ENCODE data around the gene SFI1.
A peak's percentile ranks its signal among the peaks of the same experiment; 100 is the strongest.
"Not testable (repeated sequence)": the region's sequence is repeated elsewhere in the genome, so short reads cannot be mapped to it uniquely, and the experiment has no call there.

SFI1 gene

GRCh38 chr22:31540966-31541365 is 44.6 kb downstream of the SFI1 start:
- Histone ChIP-seq H3K9me3 (ENCODE audit: severe bottlenecking) (no peaks in the 10 kb centered on the region), H3K27me3 (ENCODE audit: insufficient read depth, poor library complexity, severe bottlenecking) (no peaks in the 10 kb centered on the region), H3K36me3 (ENCODE audit: low read depth) (no peaks in the 10 kb centered on the region), H3K4me1 (ENCODE audit: insufficient read depth, poor library complexity, severe bottlenecking) (no peaks in the 10 kb centered on the region), H3K27ac (ENCODE audit: poor library complexity, severe bottlenecking) (no peak overlapping the region), H3K4me3 (ENCODE audit: severe bottlenecking) (no peak overlapping the region)
- DNase-seq (ENCODE audit: low spot score) (no peak), ATAC-seq (ENCODE audit: low read depth) (no peak)
- TF ChIP-seq CTCF (IDR thresholded peaks at IDR 0.05; ENCODE audit: poor library complexity, severe bottlenecking): no peak

GRCh38 chr22:31544481-31545480 is 48.4 kb downstream of the SFI1 start:
- ATAC-seq (ENCODE audit: low read depth): no peak
- peaks cover 5% of the 10 kb centered on the region; the same call in 1 of the 2 replicates for H3K36me3 ChIP-seq (ENCODE audit: low read depth)
- H3K27me3 ChIP-seq (ENCODE audit: insufficient read depth, poor library complexity, severe bottlenecking): no peaks in the 10 kb centered on the region
- no peak for DNase-seq (ENCODE audit: low spot score)
- H3K4me3 ChIP-seq (ENCODE audit: severe bottlenecking): no peak overlapping the region
- H3K9me3 ChIP-seq (ENCODE audit: severe bottlenecking): no peaks in the 10 kb centered on the region
- no peaks in the 10 kb centered on the region for H3K4me1 ChIP-seq (ENCODE audit: insufficient read depth, poor library complexity, severe bottlenecking)
- no peak for TF ChIP-seq CTCF (IDR thresholded peaks at IDR 0.05; ENCODE audit: poor library complexity, severe bottlenecking)
- no peak overlapping the region for H3K27ac ChIP-seq (ENCODE audit: poor library complexity, severe bottlenecking)

- Histone ChIP-seq H3K9me3 (ENCODE audit: severe bottlenecking) (no peaks in the 10 kb centered on the region), H3K27ac (ENCODE audit: poor library complexity, severe bottlenecking) (no peak overlapping the region), H3K4me3 (ENCODE audit: severe bottlenecking) (no peak overlapping the region), H3K4me1 (ENCODE audit: insufficient read depth, poor library complexity, severe bottlenecking) (no peaks in the 10 kb centered on the region), H3K36me3 (ENCODE audit: low read depth) (peaks cover 12% of the 10 kb centered on the region), H3K27me3 (ENCODE audit: insufficient read depth, poor library complexity, severe bottlenecking) (no peaks in the 10 kb centered on the region)
- ATAC-seq (ENCODE audit: low read depth) (no peak), DNase-seq (ENCODE audit: low spot score) (no peak)
- no peak for TF ChIP-seq CTCF (IDR thresholded peaks at IDR 0.05; ENCODE audit: poor library complexity, severe bottlenecking)
These were observed 54.6 kb downstream of the SFI1 start for GRCh38 chr22:31550871-31551370.

- ATAC-seq (ENCODE audit: low read depth) (no peak), DNase-seq (ENCODE audit: low spot score) (no peak)
- no peaks in the 10 kb centered on the region for H3K27me3 ChIP-seq (ENCODE audit: insufficient read depth, poor library complexity, severe bottlenecking)
- no peak overlapping the region for H3K4me3 ChIP-seq (ENCODE audit: severe bottlenecking)
- no peak overlapping the region for H3K27ac ChIP-seq (ENCODE audit: poor library complexity, severe bottlenecking)
- peaks cover 19% of the 10 kb centered on the region for H3K36me3 ChIP-seq (ENCODE audit: low read depth)
- no peaks in the 10 kb centered on the region for H3K4me1 ChIP-seq (ENCODE audit: insufficient read depth, poor library complexity, severe bottlenecking)
- peak; percentile 70 for TF ChIP-seq CTCF (IDR thresholded peaks at IDR 0.05; ENCODE audit: poor library complexity, severe bottlenecking)
- H3K9me3 ChIP-seq (ENCODE audit: severe bottlenecking): no peaks in the 10 kb centered on the region
These were observed 60.4 kb downstream of the SFI1 start for GRCh38 chr22:31556627-31557203.

GRCh38 chr22:31558546-31558945 is 62.2 kb downstream of the SFI1 start:
- not testable (repeated sequence) for H3K27me3 ChIP-seq (ENCODE audit: insufficient read depth, poor library complexity, severe bottlenecking); H3K4me3 ChIP-seq (ENCODE audit: severe bottlenecking); DNase-seq (ENCODE audit: low spot score); H3K27ac ChIP-seq (ENCODE audit: poor library complexity, severe bottlenecking); ATAC-seq (ENCODE audit: low read depth); H3K9me3 ChIP-seq (ENCODE audit: severe bottlenecking); H3K4me1 ChIP-seq (ENCODE audit: insufficient read depth, poor library complexity, severe bottlenecking)
- peaks cover 19% of the 10 kb centered on the region for H3K36me3 ChIP-seq (ENCODE audit: low read depth)
